ENCODE measurements around the gene UBA52. TPM values are rescaled to one million over a fixed set of nuclear protein-coding genes. Genes with fewer than 3 reads are reported as not detected.

The UBA52 gene
- total and polyA plus RNA-seq, 2 of the 13 experiments (the other 11 are each of a cell fraction or from before 2014, with no cell fraction given): 959 to 1,782 TPM

DNA sequence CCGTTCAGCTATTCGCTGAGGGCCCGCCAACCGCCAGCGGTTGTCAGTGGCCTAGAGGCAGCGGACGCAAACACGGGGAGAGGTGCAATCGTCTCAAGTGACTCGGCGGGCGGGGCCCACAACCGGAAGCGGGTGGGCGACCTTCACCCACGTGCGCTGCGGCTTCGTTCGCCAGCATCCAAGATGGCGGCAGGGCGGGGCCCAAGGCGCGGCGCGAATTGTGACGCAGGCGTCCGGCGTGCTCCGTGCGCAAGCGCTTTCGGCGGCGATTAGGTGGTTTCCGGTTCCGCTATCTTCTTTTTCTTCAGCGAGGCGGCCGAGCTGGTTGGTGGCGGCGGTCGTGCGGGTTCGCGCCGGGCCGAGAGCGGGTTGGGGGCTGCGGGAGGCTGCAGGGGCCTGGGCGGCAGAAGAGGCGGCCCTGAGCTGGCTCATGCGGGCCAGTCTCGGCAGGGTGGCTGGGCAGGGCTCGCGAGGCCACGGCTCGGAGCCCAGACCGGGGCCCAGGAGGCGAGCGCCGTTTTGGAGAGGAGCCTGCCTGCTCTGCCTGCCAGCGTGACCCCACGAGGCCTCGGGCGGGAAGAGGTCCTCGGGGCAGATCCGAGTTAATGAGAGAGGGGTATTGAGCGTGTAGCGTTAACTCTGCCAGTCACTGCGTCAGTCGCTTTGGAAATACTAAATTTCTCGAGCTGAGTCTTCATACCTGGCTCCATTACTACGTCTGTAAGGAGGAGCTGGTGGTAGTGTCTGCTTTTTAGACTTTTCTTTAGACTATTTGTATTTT, at the start of gene UBA52 (continued):
- TF ChIP-seq, protein P1, sequence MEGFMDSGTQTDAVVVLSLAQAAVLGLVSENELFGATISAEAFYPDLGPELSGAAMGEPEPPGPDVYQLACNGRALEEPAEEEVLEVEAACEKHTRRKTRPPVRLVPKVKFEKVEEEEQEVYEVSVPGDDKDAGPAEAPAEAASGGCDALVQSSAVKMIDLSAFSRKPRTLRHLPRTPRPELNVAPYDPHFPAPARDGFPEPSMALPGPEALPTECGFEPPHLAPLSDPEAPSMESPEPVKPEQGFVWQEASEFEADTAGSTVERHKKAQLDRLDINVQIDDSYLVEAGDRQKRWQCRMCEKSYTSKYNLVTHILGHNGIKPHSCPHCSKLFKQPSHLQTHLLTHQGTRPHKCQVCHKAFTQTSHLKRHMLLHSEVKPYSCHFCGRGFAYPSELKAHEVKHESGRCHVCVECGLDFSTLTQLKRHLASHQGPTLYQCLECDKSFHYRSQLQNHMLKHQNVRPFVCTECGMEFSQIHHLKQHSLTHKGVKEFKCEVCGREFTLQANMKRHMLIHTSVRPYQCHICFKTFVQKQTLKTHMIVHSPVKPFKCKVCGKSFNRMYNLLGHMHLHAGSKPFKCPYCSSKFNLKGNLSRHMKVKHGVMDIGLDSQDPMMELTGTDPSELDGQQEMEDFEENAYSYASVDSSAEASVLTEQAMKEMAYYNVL (CRISPR knock-in tag; IDR thresholded peaks at IDR 0.05; ENCODE audit: borderline replicate concordance): peak; percentile 18; the same call in 1 of the 2 replicates
- TF ChIP-seq REPIN1 (CRISPR knock-in tag; IDR thresholded peaks at IDR 0.05; ENCODE audit: borderline replicate concordance, low read depth) (peak; percentile 98), HOXD1 (CRISPR knock-in tag; IDR thresholded peaks at IDR 0.05) (peak; percentile 73; the same call in 1 of the 2 replicates), ZNF10 (CRISPR knock-in tag; IDR thresholded peaks at IDR 0.05; ENCODE audit: borderline replicate concordance, low read depth) (no peak), HBP1 (CRISPR knock-in tag; IDR thresholded peaks at IDR 0.05; ENCODE audit: low read depth) (peak; percentile 92; the same call in 1 of the 2 replicates), MEIS2 (CRISPR knock-in tag; IDR thresholded peaks at IDR 0.05) (peak; percentile 88; the same call in 1 of the 2 replicates), TAF15 (IDR thresholded peaks at IDR 0.05; ENCODE audit: low read depth, low read length, poor library complexity, severe bottlenecking) (no peak), SIN3A (IDR thresholded peaks at IDR 0.05; ENCODE audit: borderline replicate concordance, low read depth, low read length) (peak; percentile 93; the same call in 1 of the 2 replicates), ZNF432 (CRISPR knock-in tag; IDR thresholded peaks at IDR 0.05; ENCODE audit: borderline replicate concordance) (no peak), ZNF644 (CRISPR knock-in tag; IDR thresholded peaks at IDR 0.05; ENCODE audit: low read depth) (no peak), NFYB (CRISPR knock-in tag; IDR thresholded peaks at IDR 0.05) (peak; percentile 65), ZNF576 (CRISPR knock-in tag; IDR thresholded peaks at IDR 0.05) (no peak), ZNF20 (CRISPR knock-in tag; IDR thresholded peaks at IDR 0.05) (no peak), NFKB2 (CRISPR knock-in tag; IDR thresholded peaks at IDR 0.05; ENCODE audit: borderline replicate concordance) (peak; percentile 72; the same call in 1 of the 2 replicates), FOXM1 (CRISPR knock-in tag; IDR thresholded peaks at IDR 0.05) (no peak), NFE2 (CRISPR knock-in tag; IDR thresholded peaks at IDR 0.05) (no peak), ZNF224 (CRISPR knock-in tag; IDR thresholded peaks at IDR 0.05) (0 out of 2 replicates have a peak, but pooled peaks have one; percentile 71)
- TF ChIP-seq, protein P2, sequence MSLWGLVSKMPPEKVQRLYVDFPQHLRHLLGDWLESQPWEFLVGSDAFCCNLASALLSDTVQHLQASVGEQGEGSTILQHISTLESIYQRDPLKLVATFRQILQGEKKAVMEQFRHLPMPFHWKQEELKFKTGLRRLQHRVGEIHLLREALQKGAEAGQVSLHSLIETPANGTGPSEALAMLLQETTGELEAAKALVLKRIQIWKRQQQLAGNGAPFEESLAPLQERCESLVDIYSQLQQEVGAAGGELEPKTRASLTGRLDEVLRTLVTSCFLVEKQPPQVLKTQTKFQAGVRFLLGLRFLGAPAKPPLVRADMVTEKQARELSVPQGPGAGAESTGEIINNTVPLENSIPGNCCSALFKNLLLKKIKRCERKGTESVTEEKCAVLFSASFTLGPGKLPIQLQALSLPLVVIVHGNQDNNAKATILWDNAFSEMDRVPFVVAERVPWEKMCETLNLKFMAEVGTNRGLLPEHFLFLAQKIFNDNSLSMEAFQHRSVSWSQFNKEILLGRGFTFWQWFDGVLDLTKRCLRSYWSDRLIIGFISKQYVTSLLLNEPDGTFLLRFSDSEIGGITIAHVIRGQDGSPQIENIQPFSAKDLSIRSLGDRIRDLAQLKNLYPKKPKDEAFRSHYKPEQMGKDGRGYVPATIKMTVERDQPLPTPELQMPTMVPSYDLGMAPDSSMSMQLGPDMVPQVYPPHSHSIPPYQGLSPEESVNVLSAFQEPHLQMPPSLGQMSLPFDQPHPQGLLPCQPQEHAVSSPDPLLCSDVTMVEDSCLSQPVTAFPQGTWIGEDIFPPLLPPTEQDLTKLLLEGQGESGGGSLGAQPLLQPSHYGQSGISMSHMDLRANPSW (CRISPR knock-in tag; IDR thresholded peaks at IDR 0.05; ENCODE audit: borderline replicate concordance): peak; percentile 81
- TF ChIP-seq, protein P3, sequence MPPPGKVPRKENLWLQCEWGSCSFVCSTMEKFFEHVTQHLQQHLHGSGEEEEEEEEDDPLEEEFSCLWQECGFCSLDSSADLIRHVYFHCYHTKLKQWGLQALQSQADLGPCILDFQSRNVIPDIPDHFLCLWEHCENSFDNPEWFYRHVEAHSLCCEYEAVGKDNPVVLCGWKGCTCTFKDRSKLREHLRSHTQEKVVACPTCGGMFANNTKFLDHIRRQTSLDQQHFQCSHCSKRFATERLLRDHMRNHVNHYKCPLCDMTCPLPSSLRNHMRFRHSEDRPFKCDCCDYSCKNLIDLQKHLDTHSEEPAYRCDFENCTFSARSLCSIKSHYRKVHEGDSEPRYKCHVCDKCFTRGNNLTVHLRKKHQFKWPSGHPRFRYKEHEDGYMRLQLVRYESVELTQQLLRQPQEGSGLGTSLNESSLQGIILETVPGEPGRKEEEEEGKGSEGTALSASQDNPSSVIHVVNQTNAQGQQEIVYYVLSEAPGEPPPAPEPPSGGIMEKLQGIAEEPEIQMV (CRISPR knock-in tag; IDR thresholded peaks at IDR 0.05; ENCODE audit: low read depth): peak; percentile 93
